Measurements from ENCODE around the gene MLLT6. TPM values are rescaled to one million over a fixed set of nuclear protein-coding genes. Genes with fewer than 3 reads are reported as not detected.

MLLT6 gene
- total and polyA plus RNA-seq, 2 of the 13 experiments (the other 11 are each of a cell fraction or from before 2014, with no cell fraction given) = 50.7 to 69.5 TPM

DNA sequence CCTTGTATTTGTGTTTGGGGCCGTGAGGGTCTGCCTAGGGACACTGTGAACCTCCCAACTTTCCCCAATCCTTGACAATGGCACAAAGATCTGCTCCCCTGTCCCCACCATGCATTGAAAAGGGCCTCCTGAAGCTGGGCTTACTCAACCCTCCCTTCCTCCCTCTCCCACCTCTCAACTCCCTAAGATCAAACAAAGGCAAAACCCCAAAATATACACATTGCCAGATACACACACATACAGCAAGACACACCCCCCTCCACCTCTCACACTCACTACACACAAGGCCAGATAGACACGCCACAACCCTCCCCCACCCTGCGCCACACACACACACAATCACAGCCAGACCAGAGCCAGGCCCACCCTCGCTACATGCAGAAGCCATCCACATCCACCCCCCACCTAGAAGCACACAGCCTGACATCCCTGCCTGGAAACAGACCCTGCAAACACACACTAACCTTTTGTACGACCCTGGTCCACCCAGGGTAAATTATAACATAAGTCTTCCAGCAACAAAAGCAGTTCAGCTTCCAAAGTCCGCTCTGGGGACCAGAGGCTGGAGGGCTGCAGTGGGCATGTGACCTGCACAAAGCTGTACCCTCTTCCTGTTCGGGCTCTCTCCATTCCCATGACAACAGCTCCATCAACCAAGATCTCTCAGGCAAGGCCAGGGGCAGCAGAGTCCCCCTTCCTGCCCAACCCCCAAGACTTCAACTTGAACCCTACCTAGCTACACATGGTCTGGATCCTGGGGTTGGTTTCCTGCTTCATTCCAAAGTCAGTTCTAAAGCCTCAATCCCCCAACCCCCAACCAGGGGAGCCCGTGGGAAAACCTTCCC, 41.2 kb downstream of the MLLT6 start (continued):
- TF ChIP-seq, protein P1, sequence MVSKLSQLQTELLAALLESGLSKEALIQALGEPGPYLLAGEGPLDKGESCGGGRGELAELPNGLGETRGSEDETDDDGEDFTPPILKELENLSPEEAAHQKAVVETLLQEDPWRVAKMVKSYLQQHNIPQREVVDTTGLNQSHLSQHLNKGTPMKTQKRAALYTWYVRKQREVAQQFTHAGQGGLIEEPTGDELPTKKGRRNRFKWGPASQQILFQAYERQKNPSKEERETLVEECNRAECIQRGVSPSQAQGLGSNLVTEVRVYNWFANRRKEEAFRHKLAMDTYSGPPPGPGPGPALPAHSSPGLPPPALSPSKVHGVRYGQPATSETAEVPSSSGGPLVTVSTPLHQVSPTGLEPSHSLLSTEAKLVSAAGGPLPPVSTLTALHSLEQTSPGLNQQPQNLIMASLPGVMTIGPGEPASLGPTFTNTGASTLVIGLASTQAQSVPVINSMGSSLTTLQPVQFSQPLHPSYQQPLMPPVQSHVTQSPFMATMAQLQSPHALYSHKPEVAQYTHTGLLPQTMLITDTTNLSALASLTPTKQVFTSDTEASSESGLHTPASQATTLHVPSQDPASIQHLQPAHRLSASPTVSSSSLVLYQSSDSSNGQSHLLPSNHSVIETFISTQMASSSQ (IDR thresholded peaks at IDR 0.05; ENCODE audit: low read depth) = no peak
- TF ChIP-seq, protein P1 (CRISPR knock-in tag; IDR thresholded peaks at IDR 0.05; ENCODE audit: borderline replicate concordance) = no peak; the same call in 1 of the 2 replicates
- TF ChIP-seq, protein P2, sequence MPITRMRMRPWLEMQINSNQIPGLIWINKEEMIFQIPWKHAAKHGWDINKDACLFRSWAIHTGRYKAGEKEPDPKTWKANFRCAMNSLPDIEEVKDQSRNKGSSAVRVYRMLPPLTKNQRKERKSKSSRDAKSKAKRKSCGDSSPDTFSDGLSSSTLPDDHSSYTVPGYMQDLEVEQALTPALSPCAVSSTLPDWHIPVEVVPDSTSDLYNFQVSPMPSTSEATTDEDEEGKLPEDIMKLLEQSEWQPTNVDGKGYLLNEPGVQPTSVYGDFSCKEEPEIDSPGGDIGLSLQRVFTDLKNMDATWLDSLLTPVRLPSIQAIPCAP (CRISPR knock-in tag; IDR thresholded peaks at IDR 0.05; ENCODE audit: low read depth) = no peak
- TF ChIP-seq ZSCAN30 (CRISPR knock-in tag; IDR thresholded peaks at IDR 0.05) (0 out of 2 replicates have a peak, but pooled peaks have one; percentile 47), NKX3-1 (CRISPR knock-in tag; IDR thresholded peaks at IDR 0.05) (no peak), GATAD1 (CRISPR knock-in tag; IDR thresholded peaks at IDR 0.05) (peak; percentile 66; the same call in 1 of the 2 replicates), NBN (conservative IDR thresholded peaks at IDR 0.05) (no peak), MTA3 (CRISPR knock-in tag; IDR thresholded peaks at IDR 0.05) (no peak), ZNF83 (CRISPR knock-in tag; IDR thresholded peaks at IDR 0.05; ENCODE audit: borderline replicate concordance) (no peak), TBL1XR1 (IDR thresholded peaks at IDR 0.05; ENCODE audit: borderline replicate concordance, low read length, partially characterized antibody) (peak; percentile 84), ZNF350 (CRISPR knock-in tag; IDR thresholded peaks at IDR 0.05; ENCODE audit: borderline replicate concordance, low read depth) (peak; percentile 23; the same call in 1 of the 2 replicates), CCDC6 (CRISPR knock-in tag; IDR thresholded peaks at IDR 0.05) (no peak), HDAC6 (IDR thresholded peaks at IDR 0.05; ENCODE audit: low read depth, low read length) (no peak)
- TF ChIP-seq, protein P3, sequence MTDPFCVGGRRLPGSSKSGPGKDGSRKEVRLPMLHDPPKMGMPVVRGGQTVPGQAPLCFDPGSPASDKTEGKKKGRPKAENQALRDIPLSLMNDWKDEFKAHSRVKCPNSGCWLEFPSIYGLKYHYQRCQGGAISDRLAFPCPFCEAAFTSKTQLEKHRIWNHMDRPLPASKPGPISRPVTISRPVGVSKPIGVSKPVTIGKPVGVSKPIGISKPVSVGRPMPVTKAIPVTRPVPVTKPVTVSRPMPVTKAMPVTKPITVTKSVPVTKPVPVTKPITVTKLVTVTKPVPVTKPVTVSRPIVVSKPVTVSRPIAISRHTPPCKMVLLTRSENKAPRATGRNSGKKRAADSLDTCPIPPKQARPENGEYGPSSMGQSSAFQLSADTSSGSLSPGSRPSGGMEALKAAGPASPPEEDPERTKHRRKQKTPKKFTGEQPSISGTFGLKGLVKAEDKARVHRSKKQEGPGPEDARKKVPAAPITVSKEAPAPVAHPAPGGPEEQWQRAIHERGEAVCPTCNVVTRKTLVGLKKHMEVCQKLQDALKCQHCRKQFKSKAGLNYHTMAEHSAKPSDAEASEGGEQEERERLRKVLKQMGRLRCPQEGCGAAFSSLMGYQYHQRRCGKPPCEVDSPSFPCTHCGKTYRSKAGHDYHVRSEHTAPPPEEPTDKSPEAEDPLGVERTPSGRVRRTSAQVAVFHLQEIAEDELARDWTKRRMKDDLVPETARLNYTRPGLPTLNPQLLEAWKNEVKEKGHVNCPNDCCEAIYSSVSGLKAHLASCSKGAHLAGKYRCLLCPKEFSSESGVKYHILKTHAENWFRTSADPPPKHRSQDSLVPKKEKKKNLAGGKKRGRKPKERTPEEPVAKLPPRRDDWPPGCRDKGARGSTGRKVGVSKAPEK (CRISPR knock-in tag; IDR thresholded peaks at IDR 0.05; ENCODE audit: borderline replicate concordance) = 0 out of 2 replicates have a peak, but pooled peaks have one; percentile 39
- TF ChIP-seq, protein P4, sequence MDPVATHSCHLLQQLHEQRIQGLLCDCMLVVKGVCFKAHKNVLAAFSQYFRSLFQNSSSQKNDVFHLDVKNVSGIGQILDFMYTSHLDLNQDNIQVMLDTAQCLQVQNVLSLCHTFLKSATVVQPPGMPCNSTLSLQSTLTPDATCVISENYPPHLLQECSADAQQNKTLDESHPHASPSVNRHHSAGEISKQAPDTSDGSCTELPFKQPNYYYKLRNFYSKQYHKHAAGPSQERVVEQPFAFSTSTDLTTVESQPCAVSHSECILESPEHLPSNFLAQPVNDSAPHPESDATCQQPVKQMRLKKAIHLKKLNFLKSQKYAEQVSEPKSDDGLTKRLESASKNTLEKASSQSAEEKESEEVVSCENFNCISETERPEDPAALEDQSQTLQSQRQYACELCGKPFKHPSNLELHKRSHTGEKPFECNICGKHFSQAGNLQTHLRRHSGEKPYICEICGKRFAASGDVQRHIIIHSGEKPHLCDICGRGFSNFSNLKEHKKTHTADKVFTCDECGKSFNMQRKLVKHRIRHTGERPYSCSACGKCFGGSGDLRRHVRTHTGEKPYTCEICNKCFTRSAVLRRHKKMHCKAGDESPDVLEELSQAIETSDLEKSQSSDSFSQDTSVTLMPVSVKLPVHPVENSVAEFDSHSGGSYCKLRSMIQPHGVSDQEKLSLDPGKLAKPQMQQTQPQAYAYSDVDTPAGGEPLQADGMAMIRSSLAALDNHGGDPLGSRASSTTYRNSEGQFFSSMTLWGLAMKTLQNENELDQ (CRISPR knock-in tag; IDR thresholded peaks at IDR 0.05; ENCODE audit: borderline replicate concordance) = no peak
- TF ChIP-seq, protein P5, sequence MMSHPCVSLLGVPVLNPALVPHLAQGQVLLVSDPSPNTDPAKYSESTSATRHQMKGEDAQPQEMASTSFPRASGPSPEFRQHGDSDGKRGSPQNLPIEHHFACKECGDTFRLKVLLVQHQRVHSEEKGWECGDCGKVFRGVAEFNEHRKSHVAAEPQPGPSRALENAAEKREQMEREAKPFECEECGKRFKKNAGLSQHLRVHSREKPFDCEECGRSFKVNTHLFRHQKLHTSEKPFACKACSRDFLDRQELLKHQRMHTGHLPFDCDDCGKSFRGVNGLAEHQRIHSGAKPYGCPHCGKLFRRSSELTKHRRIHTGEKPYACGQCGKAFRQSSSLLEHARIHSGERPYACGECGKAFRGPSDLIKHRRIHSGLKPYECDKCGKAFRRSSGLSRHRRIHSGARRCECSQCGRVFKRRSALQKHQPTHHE (CRISPR knock-in tag; IDR thresholded peaks at IDR 0.05; ENCODE audit: borderline replicate concordance) = 0 out of 2 replicates have a peak, but pooled peaks have one; percentile 53

Measured in HepG2 (cell line).